IMR-90 (cell line): ENCODE data around the gene ACTL6B. TPM values are rescaled to one million over a fixed set of nuclear protein-coding genes. Genes with fewer than 3 reads are reported as not detected.
A peak's percentile ranks its signal among the peaks of the same experiment; 100 is the strongest.

Experiments used
- ATAC-seq: fragments of 200-7000 bp; cut with Tn5 transposase; 2 replicates; pipeline ENCODE4 v1.9.1; 2020; ENCODE audit warnings: low read depth, mild to moderate bottlenecking, moderate library complexity
- BruUV-seq: library from RNA; stranded (reverse); fragments of 400-500 nt; replicated peaks from 2 replicates; lab custom pipeline; 2021; lab: Mats Ljungman, UMichigan
- CTCF ChIA-PET: fragments of 300-600 bp; formaldehyde crosslinking; extraction: SDS; loops from one replicate; lab custom pipeline; 2021; ENCODE audit warnings: antibody characterized with exemption; lab: Yijun Ruan, JAX
- POLR2A ChIA-PET: fragments of 300-600 bp; sonication (Branson Sonifier 250); formaldehyde crosslinking; loops from one replicate; lab custom pipeline; 2022; ENCODE audit warnings: antibody characterized with exemption; ENCODE audit not compliant: unreplicated experiment; lab: Charles Lee
- DNase-seq: peaks from one replicate; pipeline ENCODE4 v3.0.0; 2013
- H2AFZ ChIP-seq: replicated peaks from 2 replicates; pipeline ENCODE3; 2013; ENCODE audit warnings: low read length, mild to moderate bottlenecking; ENCODE audit not compliant: poor library complexity
- H2AK5ac ChIP-seq: 2 replicates; pipeline ENCODE4 v1.6.1; 2013; ENCODE audit warnings: low read depth, low read length, inconsistent platforms
- H2AK9ac ChIP-seq: replicated peaks from 2 replicates; pipeline ENCODE3; 2013; ENCODE audit warnings: mild to moderate bottlenecking, low read depth, low read length, moderate library complexity; ENCODE audit not compliant: poor library complexity
- H2BK120ac ChIP-seq: 2 replicates; pipeline ENCODE4 v1.6.1; 2013; ENCODE audit warnings: low read depth, low read length, inconsistent platforms
- H2BK15ac ChIP-seq: 3 replicates; pipeline ENCODE4 v1.6.1; 2013; ENCODE audit warnings: low read depth, low read length, inconsistent platforms
- H2BK20ac ChIP-seq: 2 replicates; pipeline ENCODE4 v1.6.1; 2013; ENCODE audit warnings: low read depth, mild to moderate bottlenecking, inconsistent platforms, low read length, moderate library complexity
- H2BK5ac ChIP-seq: 2 replicates; pipeline ENCODE4 v1.6.1; 2013; ENCODE audit warnings: mild to moderate bottlenecking, low read depth, low read length, inconsistent platforms; ENCODE audit not compliant: poor library complexity, severe bottlenecking
- H3K14ac ChIP-seq: replicated peaks from 2 replicates; pipeline ENCODE4 v1.6.1; 2013; ENCODE audit warnings: low read depth, low read length, inconsistent platforms
- H3K18ac ChIP-seq: 2 replicates; pipeline ENCODE4 v1.6.1; 2013; ENCODE audit warnings: low read depth, low read length, control low read depth
- H3K23ac ChIP-seq: 2 replicates; pipeline ENCODE4 v1.6.1; 2013; ENCODE audit warnings: low read depth, low read length, inconsistent platforms
- H3K27ac ChIP-seq: 2 replicates; pipeline ENCODE4 v1.5.1; 2013; ENCODE audit warnings: mild to moderate bottlenecking, control low read depth, low read length; ENCODE audit not compliant: insufficient read depth
- H3K27me3 ChIP-seq: 2 replicates; pipeline ENCODE4 v1.6.1; 2013; ENCODE audit warnings: low read length; ENCODE audit not compliant: control insufficient read depth, insufficient read depth
- H3K36me3 ChIP-seq: 2 replicates; pipeline ENCODE4 v1.6.1; 2013; ENCODE audit warnings: low read length, mixed read lengths; ENCODE audit not compliant: control insufficient read depth, insufficient read depth
- H3K4ac ChIP-seq: 2 replicates; pipeline ENCODE4 v1.6.1; 2013; ENCODE audit warnings: low read depth, low read length, inconsistent platforms
- H3K4me1 ChIP-seq: 2 replicates; pipeline ENCODE4 v1.6.1; 2013; ENCODE audit warnings: low read length, mixed read lengths; ENCODE audit not compliant: control insufficient read depth, insufficient read depth
- H3K4me2 ChIP-seq: 2 replicates; pipeline ENCODE4 v1.6.1; 2013; ENCODE audit warnings: low read depth, mild to moderate bottlenecking, control low read depth, low read length, moderate library complexity
- H3K4me3 ChIP-seq: 2 replicates; pipeline ENCODE4 v1.5.1; 2013; ENCODE audit warnings: low read depth, mild to moderate bottlenecking, control low read depth, low read length, moderate library complexity; ENCODE audit not compliant: insufficient read depth
- H3K56ac ChIP-seq: 2 replicates; pipeline ENCODE4 v1.6.1; 2013; ENCODE audit warnings: low read length, inconsistent platforms; ENCODE audit not compliant: insufficient read depth; ENCODE audit errors: extremely low read depth
- H3K79me1 ChIP-seq, 2 experiments: 2 replicates each; pipeline ENCODE4 v1.6.1; 2013; ENCODE audit warnings: low read length in 2 of 2, inconsistent platforms in 1 of 2, low read depth in 1 of 2
- H3K9ac ChIP-seq: 2 replicates; pipeline ENCODE4 v1.6.1; 2013; ENCODE audit warnings: low read depth, low read length, control low read depth
- H3K9me1 ChIP-seq: 2 replicates; pipeline ENCODE4 v1.6.1; 2013; ENCODE audit warnings: low read length, inconsistent platforms; ENCODE audit not compliant: insufficient read depth
- H3K9me3 ChIP-seq: 2 replicates; pipeline ENCODE4 v1.6.1; 2013; ENCODE audit warnings: low read length; ENCODE audit not compliant: control insufficient read depth, insufficient read depth
- H4K20me1 ChIP-seq: 2 replicates; pipeline ENCODE4 v1.6.1; 2013; ENCODE audit warnings: low read length, inconsistent platforms; ENCODE audit not compliant: insufficient read depth
- H4K5ac ChIP-seq: 2 replicates; pipeline ENCODE4 v1.6.1; 2013; ENCODE audit warnings: mild to moderate bottlenecking, low read depth, low read length, control low read depth
- H4K8ac ChIP-seq, 2 experiments: 2 replicates each; pipeline ENCODE4 v1.6.1; 2013; ENCODE audit warnings: low read depth in 2 of 2, low read length in 2 of 2, control low read depth in 1 of 2, inconsistent platforms in 1 of 2
- H4K91ac ChIP-seq: 2 replicates; pipeline ENCODE4 v1.6.1; 2013; ENCODE audit warnings: low read depth, low read length, inconsistent platforms; ENCODE audit not compliant: insufficient read depth
- RCOR1 ChIP-seq: IDR thresholded peaks from 2 replicates; pipeline ENCODE4 v1.6.1; 2012; ENCODE audit warnings: mild to moderate bottlenecking, low read length, improper control_type of control experiment; ENCODE audit not compliant: insufficient replicate concordance
- RFX5 ChIP-seq: IDR thresholded peaks from 2 replicates; pipeline ENCODE4 v1.8.0; 2012; ENCODE audit warnings: low read depth, mild to moderate bottlenecking, low read length, moderate library complexity
- SMC3 ChIP-seq: fragments of 150-350 bp; IDR thresholded peaks from 2 replicates; pipeline ENCODE4 v1.6.1; 2016; ENCODE audit warnings: low read depth, mild to moderate bottlenecking, antibody characterized with exemption, low read length, moderate library complexity
- WGBS, 2 experiments: methylation state at CpG; one replicate each; pipeline versions ENCODE4 v1.1.5 to v1.1.7; 2013; ENCODE audit warnings: missing lambda C conversion rate in 2 of 2; ENCODE audit not compliant: insufficient read length in 1 of 2; ENCODE audit errors: extremely low coverage in 2 of 2; 5-methylcytosine and 5-hydroxymethylcytosine counted together
- dilution Hi-C: fragments of 300-500 bp; cut with HindIII; formaldehyde crosslinking; loops from one replicate; pipeline ENCODE4 v1.14.3; 2018; ENCODE audit warnings: low sequenced_read_pairs; ENCODE audit not compliant: unreplicated experiment
- in situ Hi-C: fragments of 300-500 bp; cut with MboI; formaldehyde crosslinking; loops from 3 replicates; pipeline ENCODE4 v1.14.3; 2019; ENCODE audit warnings: low sequenced_read_pairs, inconsistent platforms, mixed read lengths
- intact Hi-C: fragments of 100-400 bp; cut with micrococcal nuclease; formaldehyde crosslinking; loops from 2 replicates; pipeline ENCODE4 v1.10.0; 2022
- polyA plus RNA-seq, 3 experiments: library from polyadenylated mRNA; depleted of rRNA; stranded (reverse); fragments of >200 nt; gene quantifications; 2 replicates each; pipeline ENCODE4 v1.2.3, GENCODE V29; 2012; ENCODE audit warnings: low replicate concordance in 1 of 3
- total RNA-seq: library from RNA; depleted of rRNA; stranded (reverse); fragments of >200 nt; gene quantifications from 2 replicates; pipeline ENCODE4 v1.2.3, GENCODE V29; 2012
- TF ChIP-seq, protein P1 (sequence below): fragments of 150-350 bp; IDR thresholded peaks from 2 replicates; pipeline ENCODE4 v1.6.1; 2017; ENCODE audit warnings: mild to moderate bottlenecking, antibody characterized with exemption, low read length, low read depth
- TF ChIP-seq, protein P2 (sequence below): conservative IDR thresholded peaks from 2 replicates; pipeline ENCODE4 v1.5.1; 2012; ENCODE audit warnings: mild to moderate bottlenecking, low read depth, low read length, improper control_type of control experiment

The ACTL6B gene
- total and polyA plus RNA-seq, 2 of the 4 experiments (the other 2 are of a cell fraction), result not detected

DNA sequence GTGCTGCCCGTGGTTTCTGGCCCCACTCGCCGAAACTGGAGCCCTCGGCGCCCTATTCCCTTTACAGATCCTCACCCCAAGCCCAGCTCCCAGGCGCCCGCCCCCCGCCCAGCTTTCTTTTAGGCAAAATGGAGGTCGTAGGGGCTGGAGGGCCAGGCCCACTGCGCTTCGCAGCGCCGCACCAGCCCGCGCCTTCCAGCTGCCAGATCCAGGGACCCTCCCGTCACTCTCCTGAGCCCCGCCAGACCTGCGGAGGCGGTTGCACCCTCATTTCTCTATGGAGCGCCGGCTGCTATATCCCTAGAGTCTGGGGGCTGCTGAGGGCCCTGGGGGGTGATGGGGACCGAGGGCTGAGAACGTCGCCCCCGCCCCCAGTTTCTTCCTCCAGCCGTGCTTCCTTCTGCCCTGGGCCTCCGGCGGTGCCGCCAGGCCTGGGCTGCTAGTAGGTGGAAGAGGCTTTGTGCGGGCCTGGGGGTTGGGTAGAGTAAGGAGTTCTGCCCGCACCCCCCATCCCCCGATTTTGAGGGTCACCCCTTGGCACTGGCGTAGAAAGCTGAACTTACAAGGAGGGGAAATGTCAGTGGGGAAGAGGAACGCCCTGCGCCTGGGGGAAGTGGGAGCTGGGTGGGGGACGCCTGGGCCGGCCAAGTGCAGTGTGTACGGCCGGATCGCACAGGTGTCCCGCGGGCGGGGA, 18.3 kb upstream of the ACTL6B start:
- Histone ChIP-seq H4K8ac (peak overlapping the region; percentile 70 to 74; a peak in 2 of 4 replicates), H4K5ac (no peak overlapping the region), H3K9ac (peak overlapping the region; percentile 90), H2AK5ac (peak overlapping the region; percentile 94), H3K4me3 (peak overlapping the region; percentile 85), H3K4me1 (peaks cover 4% of the 10 kb centered on the region; the same call in 1 of the 2 replicates), H2BK5ac (peak overlapping the region; percentile 90), H3K9me3 (no peaks in the 10 kb centered on the region), H3K23ac (peak overlapping the region; percentile 92), H2BK20ac (no peak overlapping the region), H3K18ac (no peak overlapping the region; the same call in 1 of the 2 replicates), H2BK120ac (peak overlapping the region; percentile 54; the same call in 1 of the 2 replicates), H3K14ac (peak overlapping the region; percentile 89), H4K20me1 (peaks cover 38% of the 10 kb centered on the region), H3K27ac (peak overlapping the region; percentile 97), H3K79me1 (peaks cover 13 to 35% of the 10 kb centered on the region in 2 experiments), H3K36me3 (peaks cover 30% of the 10 kb centered on the region), H4K91ac (peak overlapping the region; percentile 82; the same call in 1 of the 2 replicates), H2AFZ (peak overlapping the region; percentile 89), H3K9me1 (0 out of 2 replicates have a peak, but pooled peaks cover 2% of the 10 kb centered on the region), H3K56ac (peak overlapping the region; percentile 61), H3K4me2 (peak overlapping the region; percentile 83), H3K27me3 (no peaks in the 10 kb centered on the region), H3K4ac (peak overlapping the region; percentile 94), H2AK9ac (peak overlapping the region; percentile 97), H2BK15ac (no peak overlapping the region)
- intact Hi-C loops, result no loop called here
- TF ChIP-seq SMC3 (no peak), RFX5 (no peak), RCOR1 (no peak)
- TF ChIP-seq, protein P1, sequence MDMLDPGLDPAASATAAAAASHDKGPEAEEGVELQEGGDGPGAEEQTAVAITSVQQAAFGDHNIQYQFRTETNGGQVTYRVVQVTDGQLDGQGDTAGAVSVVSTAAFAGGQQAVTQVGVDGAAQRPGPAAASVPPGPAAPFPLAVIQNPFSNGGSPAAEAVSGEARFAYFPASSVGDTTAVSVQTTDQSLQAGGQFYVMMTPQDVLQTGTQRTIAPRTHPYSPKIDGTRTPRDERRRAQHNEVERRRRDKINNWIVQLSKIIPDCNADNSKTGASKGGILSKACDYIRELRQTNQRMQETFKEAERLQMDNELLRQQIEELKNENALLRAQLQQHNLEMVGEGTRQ, result no peak
- TF ChIP-seq, protein P2, sequence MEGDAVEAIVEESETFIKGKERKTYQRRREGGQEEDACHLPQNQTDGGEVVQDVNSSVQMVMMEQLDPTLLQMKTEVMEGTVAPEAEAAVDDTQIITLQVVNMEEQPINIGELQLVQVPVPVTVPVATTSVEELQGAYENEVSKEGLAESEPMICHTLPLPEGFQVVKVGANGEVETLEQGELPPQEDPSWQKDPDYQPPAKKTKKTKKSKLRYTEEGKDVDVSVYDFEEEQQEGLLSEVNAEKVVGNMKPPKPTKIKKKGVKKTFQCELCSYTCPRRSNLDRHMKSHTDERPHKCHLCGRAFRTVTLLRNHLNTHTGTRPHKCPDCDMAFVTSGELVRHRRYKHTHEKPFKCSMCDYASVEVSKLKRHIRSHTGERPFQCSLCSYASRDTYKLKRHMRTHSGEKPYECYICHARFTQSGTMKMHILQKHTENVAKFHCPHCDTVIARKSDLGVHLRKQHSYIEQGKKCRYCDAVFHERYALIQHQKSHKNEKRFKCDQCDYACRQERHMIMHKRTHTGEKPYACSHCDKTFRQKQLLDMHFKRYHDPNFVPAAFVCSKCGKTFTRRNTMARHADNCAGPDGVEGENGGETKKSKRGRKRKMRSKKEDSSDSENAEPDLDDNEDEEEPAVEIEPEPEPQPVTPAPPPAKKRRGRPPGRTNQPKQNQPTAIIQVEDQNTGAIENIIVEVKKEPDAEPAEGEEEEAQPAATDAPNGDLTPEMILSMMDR, result no peak
- DNase-seq (no peak), ATAC-seq (no peak)
- dilution Hi-C loops, result no loop called here
- 2% methylated on average over 9 of the region's 43 CpGs; no CpG with 5 or more reads in 1 of the 2 experiments for WGBS, 2 experiments
- ChIA-PET POLR2A (no interaction called here), CTCF (no interaction called here)
- in situ Hi-C loops, result loop anchor here (10.0 kb wide), 1 partner anchor 200 kb away; the partner anchor contains the start of gene TSC22D4
- no TSS peak for BruUV-seq
